ENCODE results near the gene CCDC86. TPM values are rescaled to one million over a fixed set of nuclear protein-coding genes. Genes with fewer than 3 reads are reported as not detected.

CCDC86 gene
- total and polyA plus RNA-seq, 9 of the 15 experiments (the other 6 are each of a cell fraction or from before 2014, with no cell fraction given) = 4.6 to 102 (median 25.2) TPM

GRCh38 chr11:60857378-60858232 lies 15.7 kb downstream of the CCDC86 start (continued):
- TF ChIP-seq JUN (IDR thresholded peaks at IDR 0.05; ENCODE audit: borderline replicate concordance, low read depth, low read length) (peak; percentile 64; the same call in 1 of the 2 replicates), JUN (CRISPR knock-in tag; IDR thresholded peaks at IDR 0.05; ENCODE audit: borderline replicate concordance) (no peak), ATF4 (CRISPR knock-in tag; IDR thresholded peaks at IDR 0.05) (no peak), ZNF121 (CRISPR knock-in tag; conservative IDR thresholded peaks at IDR 0.05) (no peak), MAFF (IDR thresholded peaks at IDR 0.05; ENCODE audit: low read length) (peak; percentile 43), EWSR1 (IDR thresholded peaks at IDR 0.05; ENCODE audit: borderline replicate concordance, low read depth, partially characterized antibody) (no peak), TGIF2 (CRISPR knock-in tag; IDR thresholded peaks at IDR 0.05) (no peak), ZBTB1 (CRISPR knock-in tag; IDR thresholded peaks at IDR 0.05; ENCODE audit: borderline replicate concordance, low read depth) (no peak), ZNF316 (IDR thresholded peaks at IDR 0.05) (peak; percentile 75), MAFG (tag; conservative IDR thresholded peaks at IDR 0.05) (peak; percentile 38), HLTF (IDR thresholded peaks at IDR 0.05) (peak; percentile 59; the same call in 1 of the 2 replicates), TOE1 (IDR thresholded peaks at IDR 0.05; ENCODE audit: borderline replicate concordance) (no peak), TOE1 (CRISPR knock-in tag; IDR thresholded peaks at IDR 0.05; ENCODE audit: borderline replicate concordance, low read depth) (no peak), HDAC1 (IDR thresholded peaks at IDR 0.05) (0 out of 4 replicates have a peak, but pooled peaks of 1 of the 2 experiments have one; percentile 23), FOS (IDR thresholded peaks at IDR 0.05; ENCODE audit: extremely low read depth, insufficient read length) (peak; percentile 6), KDM1A (IDR thresholded peaks at IDR 0.05) (0 out of 4 replicates have a peak, but pooled peaks of 1 of the 2 experiments have one; percentile 53), TARDBP (IDR thresholded peaks at IDR 0.05) (no peak), SMARCE1 (IDR thresholded peaks at IDR 0.05) (peak; percentile 42; the same call in 1 of the 2 replicates), ZNF584 (CRISPR knock-in tag; IDR thresholded peaks at IDR 0.05; ENCODE audit: low read depth) (no peak)
- TF ChIP-seq, protein P1, sequence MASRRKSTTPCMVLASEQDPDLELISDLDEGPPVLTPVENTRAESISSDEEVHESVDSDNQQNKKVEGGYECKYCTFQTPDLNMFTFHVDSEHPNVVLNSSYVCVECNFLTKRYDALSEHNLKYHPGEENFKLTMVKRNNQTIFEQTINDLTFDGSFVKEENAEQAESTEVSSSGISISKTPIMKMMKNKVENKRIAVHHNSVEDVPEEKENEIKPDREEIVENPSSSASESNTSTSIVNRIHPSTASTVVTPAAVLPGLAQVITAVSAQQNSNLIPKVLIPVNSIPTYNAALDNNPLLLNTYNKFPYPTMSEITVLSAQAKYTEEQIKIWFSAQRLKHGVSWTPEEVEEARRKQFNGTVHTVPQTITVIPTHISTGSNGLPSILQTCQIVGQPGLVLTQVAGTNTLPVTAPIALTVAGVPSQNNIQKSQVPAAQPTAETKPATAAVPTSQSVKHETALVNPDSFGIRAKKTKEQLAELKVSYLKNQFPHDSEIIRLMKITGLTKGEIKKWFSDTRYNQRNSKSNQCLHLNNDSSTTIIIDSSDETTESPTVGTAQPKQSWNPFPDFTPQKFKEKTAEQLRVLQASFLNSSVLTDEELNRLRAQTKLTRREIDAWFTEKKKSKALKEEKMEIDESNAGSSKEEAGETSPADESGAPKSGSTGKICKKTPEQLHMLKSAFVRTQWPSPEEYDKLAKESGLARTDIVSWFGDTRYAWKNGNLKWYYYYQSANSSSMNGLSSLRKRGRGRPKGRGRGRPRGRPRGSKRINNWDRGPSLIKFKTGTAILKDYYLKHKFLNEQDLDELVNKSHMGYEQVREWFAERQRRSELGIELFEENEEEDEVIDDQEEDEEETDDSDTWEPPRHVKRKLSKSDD (conservative IDR thresholded peaks at IDR 0.05; ENCODE audit: low read length) = no peak
